Neural cell (in vitro differentiated cells): ENCODE data around the gene PEX5.

ENCODE experiments used
- EP300 ChIP-seq: fragments of 450-650 bp; conservative IDR thresholded peaks from 2 replicates; pipeline ENCODE4 v1.6.1; 2014; ENCODE audit warnings: antibody characterized with exemption, mild to moderate bottlenecking, moderate library complexity; ENCODE audit not compliant: poor library complexity, severe bottlenecking
- EZH2 ChIP-seq: fragments of 200-600, 300-800 bp; shearing (Covaris generic), sonication (generic); IDR thresholded peaks from 2 replicates; pipeline ENCODE4 v1.6.1; 2014; ENCODE audit warnings: antibody characterized with exemption, low read length, borderline replicate concordance, mild to moderate bottlenecking; ENCODE audit not compliant: insufficient read depth, poor library complexity, severe bottlenecking
- MXI1 ChIP-seq: fragments of 450-650 bp; conservative IDR thresholded peaks from 2 replicates; pipeline ENCODE4 v1.6.1; 2014; ENCODE audit warnings: antibody characterized with exemption, mild to moderate bottlenecking; ENCODE audit not compliant: poor library complexity, severe bottlenecking
- POLR2AphosphoS5 ChIP-seq: IDR thresholded peaks from 2 replicates; pipeline ENCODE4 v1.6.1; 2012
- RAD21 ChIP-seq: fragments of 450-650 bp; conservative IDR thresholded peaks from 2 replicates; pipeline ENCODE4 v1.6.1; 2014; ENCODE audit warnings: antibody characterized with exemption, mild to moderate bottlenecking, moderate library complexity
- SMC3 ChIP-seq: fragments of 450-650 bp; conservative IDR thresholded peaks from 2 replicates; pipeline ENCODE4 v1.6.1; 2014; ENCODE audit warnings: antibody characterized with exemption, mild to moderate bottlenecking, moderate library complexity; ENCODE audit not compliant: poor library complexity
- TAF1 ChIP-seq: IDR thresholded peaks from 2 replicates; pipeline ENCODE4 v1.6.1; 2012; ENCODE audit warnings: low read depth
- TF ChIP-seq, protein P1 (sequence below): fragments of 450-650 bp; IDR thresholded peaks from 2 replicates; pipeline ENCODE4 v1.5.1; 2014; ENCODE audit warnings: antibody characterized with exemption, mild to moderate bottlenecking, moderate library complexity; ENCODE audit not compliant: poor library complexity, severe bottlenecking
- TF ChIP-seq, protein P2 (sequence below): IDR thresholded peaks from 2 replicates; pipeline ENCODE4 v1.6.1; 2012; ENCODE audit warnings: borderline replicate concordance

DNA sequence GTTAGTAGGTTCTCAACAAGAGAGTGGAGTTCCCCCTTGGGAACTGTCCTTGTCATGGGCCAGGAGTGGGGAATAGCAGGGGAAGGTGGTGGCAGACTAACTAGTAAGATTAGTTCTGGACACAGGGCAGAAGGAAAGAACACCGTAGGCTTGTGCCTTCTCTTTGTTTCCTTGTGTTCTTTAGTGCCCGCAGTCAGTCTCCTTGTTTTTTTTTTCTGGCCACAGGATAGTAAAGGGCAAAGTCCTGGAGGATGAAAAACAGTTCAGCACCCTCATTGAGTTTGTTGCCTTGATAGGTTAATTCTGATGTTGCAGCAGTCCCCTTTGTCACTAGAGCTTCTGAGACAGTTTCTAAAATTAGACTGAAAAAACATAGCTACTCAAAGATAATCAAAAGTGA lies 8.4 kb downstream of the PEX5 start:
- TF ChIP-seq, protein P1, sequence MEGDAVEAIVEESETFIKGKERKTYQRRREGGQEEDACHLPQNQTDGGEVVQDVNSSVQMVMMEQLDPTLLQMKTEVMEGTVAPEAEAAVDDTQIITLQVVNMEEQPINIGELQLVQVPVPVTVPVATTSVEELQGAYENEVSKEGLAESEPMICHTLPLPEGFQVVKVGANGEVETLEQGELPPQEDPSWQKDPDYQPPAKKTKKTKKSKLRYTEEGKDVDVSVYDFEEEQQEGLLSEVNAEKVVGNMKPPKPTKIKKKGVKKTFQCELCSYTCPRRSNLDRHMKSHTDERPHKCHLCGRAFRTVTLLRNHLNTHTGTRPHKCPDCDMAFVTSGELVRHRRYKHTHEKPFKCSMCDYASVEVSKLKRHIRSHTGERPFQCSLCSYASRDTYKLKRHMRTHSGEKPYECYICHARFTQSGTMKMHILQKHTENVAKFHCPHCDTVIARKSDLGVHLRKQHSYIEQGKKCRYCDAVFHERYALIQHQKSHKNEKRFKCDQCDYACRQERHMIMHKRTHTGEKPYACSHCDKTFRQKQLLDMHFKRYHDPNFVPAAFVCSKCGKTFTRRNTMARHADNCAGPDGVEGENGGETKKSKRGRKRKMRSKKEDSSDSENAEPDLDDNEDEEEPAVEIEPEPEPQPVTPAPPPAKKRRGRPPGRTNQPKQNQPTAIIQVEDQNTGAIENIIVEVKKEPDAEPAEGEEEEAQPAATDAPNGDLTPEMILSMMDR = no peak
- TF ChIP-seq TAF1 (no peak), EZH2 (no peak), POLR2AphosphoS5 (no peak), SMC3 (no peak), EP300 (no peak), MXI1 (no peak), RAD21 (no peak)
- TF ChIP-seq, protein P2, sequence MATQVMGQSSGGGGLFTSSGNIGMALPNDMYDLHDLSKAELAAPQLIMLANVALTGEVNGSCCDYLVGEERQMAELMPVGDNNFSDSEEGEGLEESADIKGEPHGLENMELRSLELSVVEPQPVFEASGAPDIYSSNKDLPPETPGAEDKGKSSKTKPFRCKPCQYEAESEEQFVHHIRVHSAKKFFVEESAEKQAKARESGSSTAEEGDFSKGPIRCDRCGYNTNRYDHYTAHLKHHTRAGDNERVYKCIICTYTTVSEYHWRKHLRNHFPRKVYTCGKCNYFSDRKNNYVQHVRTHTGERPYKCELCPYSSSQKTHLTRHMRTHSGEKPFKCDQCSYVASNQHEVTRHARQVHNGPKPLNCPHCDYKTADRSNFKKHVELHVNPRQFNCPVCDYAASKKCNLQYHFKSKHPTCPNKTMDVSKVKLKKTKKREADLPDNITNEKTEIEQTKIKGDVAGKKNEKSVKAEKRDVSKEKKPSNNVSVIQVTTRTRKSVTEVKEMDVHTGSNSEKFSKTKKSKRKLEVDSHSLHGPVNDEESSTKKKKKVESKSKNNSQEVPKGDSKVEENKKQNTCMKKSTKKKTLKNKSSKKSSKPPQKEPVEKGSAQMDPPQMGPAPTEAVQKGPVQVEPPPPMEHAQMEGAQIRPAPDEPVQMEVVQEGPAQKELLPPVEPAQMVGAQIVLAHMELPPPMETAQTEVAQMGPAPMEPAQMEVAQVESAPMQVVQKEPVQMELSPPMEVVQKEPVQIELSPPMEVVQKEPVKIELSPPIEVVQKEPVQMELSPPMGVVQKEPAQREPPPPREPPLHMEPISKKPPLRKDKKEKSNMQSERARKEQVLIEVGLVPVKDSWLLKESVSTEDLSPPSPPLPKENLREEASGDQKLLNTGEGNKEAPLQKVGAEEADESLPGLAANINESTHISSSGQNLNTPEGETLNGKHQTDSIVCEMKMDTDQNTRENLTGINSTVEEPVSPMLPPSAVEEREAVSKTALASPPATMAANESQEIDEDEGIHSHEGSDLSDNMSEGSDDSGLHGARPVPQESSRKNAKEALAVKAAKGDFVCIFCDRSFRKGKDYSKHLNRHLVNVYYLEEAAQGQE = no peak
